ENCODE results near the gene CNTN6.

CNTN6 gene

DNA sequence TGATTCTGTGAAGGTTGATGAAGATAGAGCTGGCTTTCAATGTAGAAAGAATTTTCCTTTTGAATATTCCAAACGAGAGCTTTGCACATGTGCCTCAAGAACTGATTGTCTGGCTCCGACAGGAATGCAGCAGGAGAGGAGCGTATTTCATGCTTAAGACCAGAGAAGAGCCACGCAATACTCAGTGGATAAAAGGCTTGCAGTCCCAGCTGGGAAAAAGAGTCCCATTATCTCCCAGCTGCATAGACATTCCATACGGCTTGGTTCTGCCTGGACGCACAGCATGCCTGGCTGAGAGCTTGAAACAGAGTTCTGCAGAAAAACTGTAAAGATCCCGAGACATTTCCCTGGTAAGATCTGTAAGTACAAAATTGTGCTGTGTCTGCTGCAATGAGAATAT lies at the start of gene CNTN6:
Gene CNTN6, plus strand, starts transcription at position 254 of the 400 bp plus-strand sequence. CDS start 54,985 bp downstream, outside the sequence.
- DNase-seq (ENCODE audit: low read depth in 3 of 3): no peak

DNA sequence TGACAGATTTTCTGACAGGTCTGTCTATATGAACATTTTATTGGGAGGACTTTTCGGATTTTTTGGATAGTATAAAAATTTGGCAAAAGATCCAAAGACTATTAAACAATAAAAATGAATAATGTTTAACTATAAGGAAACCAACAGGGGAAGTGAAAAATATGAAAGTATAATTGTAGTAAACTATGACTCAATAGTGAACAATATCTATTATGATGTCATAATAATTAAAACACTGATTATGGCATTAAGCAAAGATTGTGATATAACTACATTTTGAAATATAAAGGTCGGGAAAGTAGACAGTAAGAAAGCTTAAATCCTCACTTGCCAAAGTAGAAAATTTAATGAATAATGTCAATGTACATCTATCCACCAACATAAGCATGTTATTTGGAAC lies 44.3 kb upstream of the CNTN6 start:
- no peak for DNase-seq (ENCODE audit: low read depth in 3 of 3)

- DNase-seq (ENCODE audit: low read depth in 3 of 3): no peak
Measured at GRCh38 chr3:1055870-1056269, 37.0 kb upstream of the CNTN6 start.

- DNase-seq (ENCODE audit: low read depth in 3 of 3): no peak
Measured at GRCh38 chr3:1056744-1057143, 36.1 kb upstream of the CNTN6 start.

- DNase-seq (ENCODE audit: low read depth in 3 of 3): no peak
Measured at GRCh38 chr3:1057436-1057835, 35.4 kb upstream of the CNTN6 start.

GRCh38 chr3:1068985-1069384 lies 23.8 kb upstream of the CNTN6 start:
- DNase-seq (ENCODE audit: low read depth in 3 of 3): no peak

- DNase-seq (ENCODE audit: low read depth in 3 of 3): no peak
Measured at GRCh38 chr3:1072041-1072440, 20.8 kb upstream of the CNTN6 start.

GRCh38 chr3:1079662-1080061 lies 13.2 kb upstream of the CNTN6 start:
- DNase-seq (ENCODE audit: low read depth in 3 of 3): no peak

DNA sequence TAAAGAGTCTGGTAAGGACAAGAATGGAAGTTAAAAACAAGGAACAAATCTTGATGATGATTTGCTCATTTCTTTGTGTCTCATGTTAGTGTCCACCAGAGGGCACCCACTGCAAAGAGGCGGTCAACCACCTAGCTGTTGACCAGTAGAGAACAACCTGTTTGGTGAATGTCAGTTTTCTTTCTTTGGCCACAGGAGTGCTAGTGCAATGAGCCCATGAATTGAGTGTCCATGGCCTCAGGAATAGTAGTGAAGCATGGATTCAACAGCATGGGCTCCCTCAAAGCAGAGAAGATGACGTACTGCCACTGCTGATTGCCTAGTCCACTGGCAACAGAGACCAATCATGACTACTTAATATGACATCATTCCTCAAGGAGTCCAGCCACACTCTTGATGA lies 10.7 kb upstream of the CNTN6 start:
- DNase-seq (ENCODE audit: low read depth in 3 of 3): no peak

- no peak for DNase-seq (ENCODE audit: low read depth in 3 of 3)
Measured at GRCh38 chr3:1087066-1087560, 5.7 kb upstream of the CNTN6 start.

- DNase-seq (ENCODE audit: low read depth in 3 of 3): no peak
Measured at GRCh38 chr3:1088503-1088902, 4.3 kb upstream of the CNTN6 start.

GRCh38 chr3:1091286-1091685 lies 1.5 kb upstream of the CNTN6 start:
- no peak for DNase-seq (ENCODE audit: low read depth in 3 of 3)

DNA sequence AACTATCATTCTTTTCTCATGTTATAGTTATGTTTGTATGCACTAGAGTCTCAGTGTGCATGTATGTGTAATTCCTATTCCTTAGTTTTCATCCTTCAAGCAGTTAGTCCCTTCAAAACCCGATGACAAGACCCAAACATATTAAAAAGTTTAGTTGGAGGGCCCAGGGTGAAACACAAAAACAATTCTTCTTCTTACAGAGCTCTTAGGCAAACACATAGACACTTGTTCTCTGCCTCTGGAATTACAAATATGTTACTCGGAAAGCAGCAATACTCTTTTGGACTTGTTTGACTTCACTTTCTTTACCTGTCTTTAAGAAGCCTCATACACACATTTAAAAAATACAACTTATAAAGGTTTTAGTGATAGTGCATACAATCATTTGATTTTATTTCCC lies 763 bp upstream of the CNTN6 start:
- no peak for DNase-seq (ENCODE audit: low read depth in 3 of 3)

DNA sequence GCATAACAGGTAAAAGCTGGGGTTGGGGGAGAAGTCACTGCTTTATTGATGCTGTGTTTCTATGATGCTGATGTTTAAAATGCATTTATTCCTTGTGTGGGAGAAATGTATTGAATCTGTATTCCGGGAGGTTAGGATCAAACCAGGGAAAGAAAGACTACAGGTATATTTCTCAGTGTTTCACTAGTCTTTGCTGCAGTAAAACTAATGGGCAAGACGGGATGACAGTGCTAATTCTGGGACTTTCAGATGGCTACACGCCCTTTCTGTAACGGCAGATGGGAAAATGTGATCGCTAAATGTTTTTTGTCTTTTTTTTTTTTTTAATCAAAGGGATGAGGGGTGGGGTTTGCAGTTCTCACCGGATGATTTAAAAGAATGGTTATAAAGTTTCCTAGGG lies 393 bp downstream of the CNTN6 start:
- DNase-seq (ENCODE audit: low read depth in 3 of 3): no peak

GRCh38 chr3:1103525-1103924 lies 10.7 kb downstream of the CNTN6 start:
- no peak for DNase-seq (ENCODE audit: low read depth in 3 of 3)

DNA sequence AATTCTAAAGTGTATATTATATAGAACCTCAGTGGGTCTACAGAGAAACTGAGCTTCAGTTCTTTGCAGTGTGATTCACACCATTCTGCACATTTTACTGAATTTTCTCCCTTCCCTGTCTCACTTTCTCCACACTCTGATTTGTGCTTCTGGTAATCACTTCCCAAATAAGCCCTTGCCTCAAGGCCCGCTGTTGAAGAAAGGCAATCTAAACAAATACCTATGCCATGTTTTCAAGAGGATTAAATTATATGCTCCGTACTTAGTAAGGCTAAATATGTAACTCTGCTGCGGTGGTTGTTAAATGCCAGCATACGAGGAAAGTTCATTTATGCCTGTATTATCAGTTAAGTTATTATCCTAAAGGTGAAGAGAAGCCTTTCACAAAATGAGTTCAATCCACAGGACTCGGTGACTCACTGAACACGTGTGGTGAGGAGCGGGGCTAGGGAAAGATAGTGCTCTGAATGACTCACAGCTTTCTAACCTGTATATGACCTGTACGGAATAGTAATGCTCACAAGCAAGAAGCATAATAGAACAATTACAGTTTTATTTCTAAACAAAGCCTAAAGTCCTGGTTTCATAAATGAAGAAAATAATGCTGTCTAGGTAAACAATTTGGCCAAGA lies 25.1 kb downstream of the CNTN6 start:
- no peak for DNase-seq (ENCODE audit: low read depth in 3 of 3)

- DNase-seq (ENCODE audit: low read depth in 3 of 3): no peak
Measured at GRCh38 chr3:1131166-1131565, 38.3 kb downstream of the CNTN6 start.

GRCh38 chr3:1135194-1135593 lies 42.4 kb downstream of the CNTN6 start:
- no peak for DNase-seq (ENCODE audit: low read depth in 3 of 3)

DNA sequence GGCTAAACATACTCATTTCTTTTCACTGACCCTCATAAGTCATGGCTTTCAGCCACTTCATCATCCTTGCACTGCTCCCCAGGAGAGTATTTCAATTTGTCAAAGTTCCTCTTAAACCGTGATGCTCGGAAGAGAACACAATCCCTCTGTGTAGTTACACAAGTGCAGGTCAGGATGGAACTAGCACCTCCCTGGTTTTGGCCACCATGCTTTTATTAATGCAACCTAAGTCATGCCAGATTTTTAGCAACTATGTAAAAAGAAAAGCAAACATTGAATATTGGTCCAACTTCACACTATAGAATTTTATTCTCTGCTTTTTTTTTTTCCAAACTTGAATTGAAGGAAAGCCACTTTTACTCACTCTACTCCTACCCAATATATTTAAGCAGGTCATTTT lies 45.2 kb downstream of the CNTN6 start:
- DNase-seq (ENCODE audit: low read depth in 3 of 3): no peak

DNA sequence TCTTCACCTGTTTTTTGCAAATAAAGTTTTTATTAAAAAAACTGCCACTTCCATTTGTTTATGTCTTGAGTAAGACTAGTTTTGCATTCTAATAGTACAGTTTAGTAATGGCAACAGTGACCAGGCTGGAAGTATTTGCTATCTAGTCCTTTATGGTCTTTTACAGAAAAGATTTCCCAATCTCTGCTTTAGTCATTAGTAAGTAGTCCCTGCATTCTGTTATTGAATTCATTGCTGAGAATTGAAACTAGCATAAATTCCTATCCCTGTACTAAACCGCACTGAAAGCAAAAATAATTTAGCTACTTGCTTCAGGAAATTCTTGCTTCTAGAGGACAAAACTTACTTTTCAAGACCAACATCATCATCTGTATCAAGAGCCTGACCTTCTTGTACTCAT lies 46.2 kb downstream of the CNTN6 start:
- no peak for DNase-seq (ENCODE audit: low read depth in 3 of 3)

DNA sequence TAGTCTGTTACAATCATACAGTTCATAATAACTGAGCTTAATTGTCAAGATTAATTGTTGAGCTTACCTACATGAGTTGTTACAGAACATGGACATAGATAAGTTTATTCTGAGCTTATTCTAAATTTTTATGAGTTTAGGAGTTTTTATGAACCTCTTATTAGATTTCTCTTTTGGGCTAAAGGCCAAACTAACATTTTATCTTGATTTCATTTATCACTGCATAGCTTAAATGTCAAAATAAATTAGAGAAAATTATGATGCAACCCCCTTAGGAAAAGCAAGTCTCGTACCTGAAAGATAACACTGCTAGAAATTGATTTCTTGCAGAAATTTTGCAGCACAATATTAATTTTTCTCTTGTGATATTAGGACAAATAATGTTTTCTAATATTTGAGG lies 54.5 kb downstream of the CNTN6 start:
- DNase-seq (ENCODE audit: low read depth in 3 of 3): no peak

- DNase-seq (ENCODE audit: low read depth in 3 of 3): no peak
Measured at GRCh38 chr3:1147819-1148218, 55.0 kb downstream of the CNTN6 start.

DNA sequence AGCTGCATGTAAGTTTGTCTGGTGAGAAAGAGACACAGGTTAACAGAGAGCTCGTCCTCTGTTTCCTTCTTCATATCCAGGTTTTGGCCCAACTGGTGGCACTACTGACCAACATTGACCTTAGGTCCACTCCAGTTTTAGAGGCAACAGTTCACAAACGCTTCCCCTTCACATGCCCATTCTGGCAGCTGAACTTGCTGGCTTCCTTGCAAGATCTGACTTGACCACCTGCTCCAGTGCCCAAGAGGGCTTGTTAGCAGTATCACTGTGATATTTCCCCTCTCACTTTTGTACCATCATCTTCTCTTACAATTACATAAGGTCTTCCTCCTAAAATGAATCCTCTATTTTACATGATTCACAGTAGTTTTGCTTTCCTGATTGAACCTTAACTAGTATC lies 71.3 kb downstream of the CNTN6 start:
- DNase-seq (ENCODE audit: low read depth in 3 of 3): no peak

GRCh38 chr3:1171320-1171719 lies 78.5 kb downstream of the CNTN6 start:
- DNase-seq (ENCODE audit: low read depth in 3 of 3): no peak

Measured in stimulated activated CD4-positive, alpha-beta T cell treated with anti-CD3 and anti-CD28 coated beads, TNF-alpha, amount 100 ng/mL, for 4 hours (primary cell).